SK-N-SH treated with all-trans-retinoic acid at 6 μM for 48 hours (cell line): Measurements from ENCODE around the gene USP36.

ENCODE experiments used
- ATAC-seq: fragments of 200-7000 bp; cut with Tn5 transposase; 3 replicates; pipeline ENCODE4 v1.9.1; 2020; ENCODE audit warnings: mild to moderate bottlenecking, moderate library complexity
- BACH2 ChIP-seq: fragments of 250-450 bp; sonication (Bioruptor Pico); IDR thresholded peaks from 2 replicates; pipeline ENCODE4 v1.9.0; 2021; ENCODE audit warnings: mild to moderate bottlenecking, borderline replicate concordance
- CREB5 ChIP-seq: fragments of 250-450 bp; sonication (Bioruptor Pico); IDR thresholded peaks from 2 replicates; pipeline ENCODE4 v1.5.1; 2020; ENCODE audit warnings: low read depth, mild to moderate bottlenecking, moderate library complexity
- ESRRG ChIP-seq: fragments of 250-450 bp; sonication (Bioruptor Pico); IDR thresholded peaks from 2 replicates; pipeline ENCODE4 v1.6.1; 2021; ENCODE audit warnings: mild to moderate bottlenecking
- GLIS3 ChIP-seq: fragments of 250-450 bp; sonication (Bioruptor Pico); IDR thresholded peaks from 2 replicates; pipeline ENCODE4 v1.5.0; 2020; ENCODE audit warnings: mild to moderate bottlenecking, moderate library complexity
- OSR1 ChIP-seq: fragments of 250-450 bp; sonication (Bioruptor Pico); IDR thresholded peaks from 2 replicates; pipeline ENCODE4 v1.8.0; 2022; ENCODE audit warnings: moderate library complexity, mild to moderate bottlenecking, inconsistent platforms
- PATZ1 ChIP-seq: fragments of 250-450 bp; sonication (Bioruptor Pico); IDR thresholded peaks from 2 replicates; pipeline ENCODE4 v1.8.0; 2020; ENCODE audit warnings: mild to moderate bottlenecking, moderate library complexity, borderline replicate concordance
- POU6F1 ChIP-seq: fragments of 250-450 bp; sonication (Bioruptor Pico); IDR thresholded peaks from 2 replicates; pipeline ENCODE4 v1.8.0; 2021; ENCODE audit warnings: low read depth, mild to moderate bottlenecking, moderate library complexity, borderline replicate concordance
- RARB ChIP-seq: fragments of 250-450 bp; sonication (Bioruptor Pico); IDR thresholded peaks from 2 replicates; pipeline ENCODE4 v1.8.0; 2021; ENCODE audit warnings: mild to moderate bottlenecking, moderate library complexity
- TCF4 ChIP-seq: fragments of 250-450 bp; sonication (Bioruptor Pico); IDR thresholded peaks from 2 replicates; pipeline ENCODE4 v1.8.0; 2021; ENCODE audit warnings: mild to moderate bottlenecking, moderate library complexity, borderline replicate concordance
- TOX ChIP-seq: fragments of 250-450 bp; sonication (Bioruptor Pico); IDR thresholded peaks from 2 replicates; pipeline ENCODE4 v1.8.0; 2021; ENCODE audit warnings: mild to moderate bottlenecking, moderate library complexity, borderline replicate concordance
- TSHZ2 ChIP-seq: fragments of 250-450 bp; sonication (Bioruptor Pico); IDR thresholded peaks from 2 replicates; pipeline ENCODE4 v1.5.0; 2020; ENCODE audit warnings: mild to moderate bottlenecking, moderate library complexity
- ZC3H10 ChIP-seq: fragments of 250-450 bp; sonication (Bioruptor Pico); IDR thresholded peaks from 2 replicates; pipeline ENCODE4 v1.5.1; 2021; ENCODE audit warnings: mild to moderate bottlenecking, moderate library complexity
- ZFP30 ChIP-seq: fragments of 450-650 bp; formaldehyde crosslinking; IDR thresholded peaks from 2 replicates; pipeline ENCODE4 v1.5.0; 2022; ENCODE audit warnings: mild to moderate bottlenecking, moderate library complexity
- ZNF565 ChIP-seq: fragments of 450-650 bp; formaldehyde crosslinking; conservative IDR thresholded peaks from 2 replicates; pipeline ENCODE4 v1.5.0; 2020; ENCODE audit warnings: low read depth, mild to moderate bottlenecking, moderate library complexity
- ZNF8 ChIP-seq: fragments of 450-650 bp; formaldehyde crosslinking; IDR thresholded peaks from 2 replicates; pipeline ENCODE4 v1.5.0; 2020; ENCODE audit warnings: mild to moderate bottlenecking, moderate library complexity

Gene USP36

GRCh38 chr17:78748048-78748729 is 92.4 kb downstream of the USP36 start (continued):
- TF ChIP-seq TSHZ2 (CRISPR knock-in tag) (no peak), BACH2 (CRISPR knock-in tag) (no peak)

- no peak for ATAC-seq
- TF ChIP-seq OSR1 (CRISPR knock-in tag) (no peak), GLIS3 (no peak), ZFP30 (CRISPR knock-in tag) (no peak), POU6F1 (no peak), BACH2 (CRISPR knock-in tag) (no peak), CREB5 (CRISPR knock-in tag) (no peak), PATZ1 (CRISPR knock-in tag) (no peak), TCF4 (CRISPR knock-in tag) (no peak), ESRRG (CRISPR knock-in tag) (no peak), ZNF565 (no peak), RARB (CRISPR knock-in tag) (no peak)
Observed at GRCh38 chr17:78747488-78747887, 93.1 kb downstream of the USP36 start.

GRCh38 chr17:78746949-78747269 is 93.7 kb downstream of the USP36 start:
- TF ChIP-seq ZNF8 (CRISPR knock-in tag): no peak
- no peak for TF ChIP-seq OSR1 (CRISPR knock-in tag)
- TF ChIP-seq CREB5 (CRISPR knock-in tag): no peak
- TF ChIP-seq TOX: no peak
- no peak for TF ChIP-seq ZC3H10
- TF ChIP-seq ESRRG (CRISPR knock-in tag): no peak
- no peak for TF ChIP-seq TCF4 (CRISPR knock-in tag)
- TF ChIP-seq BACH2 (CRISPR knock-in tag): no peak
- TF ChIP-seq ZNF565: no peak
- TF ChIP-seq, all 23 proteins: peak for 0
- no peak for ATAC-seq

GRCh38 chr17:78746263-78746948 is 94.2 kb downstream of the USP36 start:
- no peak for TF ChIP-seq BACH2 (CRISPR knock-in tag)
- TF ChIP-seq, all 23 proteins: peak for 0
- no peak for ATAC-seq
